ENCODE measurements around the gene CTNNA2.

CTNNA2 gene

DNA sequence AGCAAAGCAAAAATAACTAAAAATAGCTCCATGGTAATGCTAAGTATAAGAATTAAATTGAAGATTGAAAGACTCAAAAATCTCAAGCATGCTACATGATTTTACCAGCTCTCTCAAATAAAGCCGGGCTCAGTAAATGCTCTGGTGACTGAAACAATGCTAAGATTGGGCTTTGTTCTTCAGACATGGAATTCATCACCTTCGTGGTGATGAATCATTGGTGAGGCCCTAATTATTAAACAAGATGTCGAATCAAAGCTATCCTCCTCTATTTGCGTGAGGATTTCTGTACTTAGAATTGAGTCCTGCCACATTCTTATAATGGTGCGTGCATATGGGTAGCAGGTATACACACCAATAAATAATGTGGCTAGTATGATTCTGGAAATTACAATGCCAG lies 850.5 kb downstream of the CTNNA2 start:
- DNase-seq: no peak

DNA sequence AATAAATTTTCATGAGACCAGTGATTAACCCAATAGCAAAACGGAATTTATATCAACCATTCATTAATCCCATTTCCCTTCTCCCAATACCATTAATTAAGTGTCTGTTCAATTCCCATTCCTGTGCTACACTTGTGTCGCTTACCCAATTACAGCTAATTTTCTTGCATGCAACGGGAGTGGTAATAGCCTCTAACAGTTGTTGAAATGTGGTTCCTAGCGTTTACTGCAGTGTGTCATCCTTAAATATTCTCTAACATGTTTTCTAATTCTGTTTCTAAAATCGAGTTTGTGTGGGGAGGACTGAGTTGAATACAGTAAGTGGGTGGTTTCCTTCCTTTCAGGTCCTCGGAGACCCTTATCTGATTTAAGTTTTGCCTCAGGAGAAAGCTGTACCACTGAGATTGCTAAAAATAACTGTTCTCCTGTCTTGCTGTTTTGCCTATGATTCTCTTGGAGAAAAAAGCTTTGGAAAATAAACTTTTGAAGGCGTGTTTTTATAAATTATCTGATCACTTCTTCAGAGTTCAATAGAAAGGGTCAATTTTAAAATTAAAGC lies 851.0 kb downstream of the CTNNA2 start:
- no peak for DNase-seq

- DNase-seq: no peak
Measured at GRCh38 chr2:80364524-80365212, 851.8 kb downstream of the CTNNA2 start.

DNA sequence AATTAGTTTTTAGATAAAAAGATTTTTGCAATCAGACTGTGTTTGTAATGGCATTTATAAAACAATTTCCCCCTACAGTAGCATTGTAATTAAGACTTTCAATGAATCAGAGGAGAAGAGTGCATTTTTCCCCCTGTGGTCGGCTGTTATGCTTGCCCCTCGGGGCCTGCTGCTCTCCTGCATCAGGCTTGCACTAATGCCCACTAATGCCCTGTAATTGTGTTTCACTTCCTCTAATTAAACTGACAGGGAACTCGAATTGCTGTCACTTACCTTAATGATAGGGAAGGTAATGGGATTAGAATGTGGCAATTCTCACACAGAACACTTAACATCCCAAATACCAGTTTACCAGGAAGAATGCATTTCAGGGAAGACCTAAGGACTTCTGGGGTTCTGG lies 852.9 kb downstream of the CTNNA2 start:
- no peak for DNase-seq

- DNase-seq: no peak
Measured at GRCh38 chr2:80370375-80371009, 857.6 kb downstream of the CTNNA2 start.

DNA sequence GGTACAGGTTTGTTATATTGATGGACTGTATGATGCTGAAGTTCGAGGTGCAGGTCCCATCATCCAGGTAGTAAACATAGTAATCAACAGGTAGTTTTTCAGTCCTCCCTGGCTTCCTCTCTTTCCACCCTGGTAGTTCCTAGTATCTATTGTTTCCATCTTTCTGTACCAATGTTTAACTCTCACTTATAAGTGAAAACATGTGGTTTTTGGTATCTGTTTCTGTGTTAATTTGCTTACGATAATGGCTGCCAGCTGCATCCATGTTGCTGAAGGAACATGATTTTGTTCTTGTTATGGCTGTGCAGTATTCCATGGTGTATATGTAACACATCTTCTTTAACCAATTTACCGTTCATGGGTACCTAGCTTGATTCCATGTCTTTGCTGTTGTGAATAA lies 861.3 kb downstream of the CTNNA2 start:
- DNase-seq: no peak

- DNase-seq: no peak
Measured at GRCh38 chr2:80377071-80377470, 864.2 kb downstream of the CTNNA2 start.

GRCh38 chr2:80380736-80381135 lies 867.9 kb downstream of the CTNNA2 start:
- no peak for DNase-seq

- no peak for DNase-seq
Measured at GRCh38 chr2:80381666-80382065, 868.8 kb downstream of the CTNNA2 start.

- no peak for DNase-seq
Measured at GRCh38 chr2:80392441-80392840, 879.6 kb downstream of the CTNNA2 start.

DNA sequence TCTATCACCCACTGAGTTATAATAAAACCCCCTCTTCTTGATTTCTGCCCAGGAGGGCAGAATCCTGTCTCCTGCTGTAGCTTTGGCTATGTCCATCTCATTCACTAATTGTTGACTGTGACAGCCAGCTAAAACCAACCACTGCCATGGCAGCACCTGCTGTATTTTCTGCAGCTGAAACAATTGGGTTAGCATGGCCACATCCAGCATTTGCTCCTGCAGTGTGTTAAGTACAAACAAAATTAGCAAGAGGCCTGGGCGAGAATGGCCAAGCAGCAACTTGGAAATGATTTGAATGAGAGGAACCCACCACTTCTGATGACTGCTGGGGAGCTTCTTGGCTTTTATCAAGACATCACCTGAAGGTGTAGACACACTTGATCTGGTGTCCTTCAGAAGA lies 881.1 kb downstream of the CTNNA2 start:
- DNase-seq: no peak

DNA sequence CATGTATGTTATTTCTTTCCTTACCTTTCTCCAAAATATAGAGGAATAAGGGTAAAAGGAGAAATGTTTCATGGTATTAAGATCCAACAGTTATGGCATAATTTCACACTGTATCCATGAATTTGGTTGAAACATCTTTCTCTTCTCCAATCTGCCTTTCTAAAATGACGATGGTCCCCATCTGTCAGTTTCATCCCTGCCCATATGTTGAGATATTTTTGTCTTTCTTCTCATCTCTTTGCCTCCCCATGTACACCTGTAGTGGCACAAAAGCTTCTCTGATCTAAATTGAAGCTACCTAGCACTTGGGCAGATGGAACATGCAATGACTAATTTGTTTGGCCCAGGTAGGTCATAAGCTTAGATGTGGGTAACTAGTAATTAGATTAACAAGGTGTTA lies 882.4 kb downstream of the CTNNA2 start:
- no peak for DNase-seq

DNA sequence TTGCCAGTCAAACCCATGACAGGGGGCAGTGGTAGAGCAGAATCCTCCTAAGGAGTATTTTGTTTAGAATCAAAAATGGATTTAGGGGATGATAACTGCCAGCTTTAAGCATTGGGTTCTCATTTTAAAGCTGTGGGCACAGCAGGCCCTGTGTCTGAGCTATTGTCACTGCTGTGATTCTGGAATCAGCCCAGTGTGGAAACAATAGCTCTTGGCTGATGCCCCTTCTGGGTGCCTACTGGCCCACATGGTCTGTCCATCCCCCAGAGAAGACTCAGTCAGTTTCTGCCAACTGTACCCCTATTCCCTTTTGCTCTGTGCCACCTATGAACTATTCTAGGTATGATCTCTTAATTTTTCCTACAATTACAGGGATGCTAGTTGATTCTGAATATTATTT lies 883.4 kb downstream of the CTNNA2 start:
- DNase-seq: no peak

DNA sequence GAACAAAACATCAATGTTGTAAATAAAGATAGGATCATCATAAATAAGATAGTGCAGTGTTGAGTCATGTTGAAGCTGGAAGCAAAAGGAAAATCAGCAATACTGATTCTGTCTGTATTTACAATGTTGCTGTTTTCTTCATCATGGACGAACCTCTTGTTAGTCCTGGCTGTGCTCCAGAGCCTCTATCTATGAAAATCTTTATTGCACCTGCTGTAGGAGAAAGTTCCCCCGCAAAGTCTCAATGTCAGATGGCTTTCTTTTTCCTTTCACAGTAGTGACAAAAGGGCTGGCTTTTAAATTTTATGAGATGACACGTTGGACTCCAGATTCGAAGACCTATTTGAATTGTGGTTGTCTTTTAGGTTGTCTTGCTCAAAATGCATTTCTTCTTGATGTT lies 890.2 kb downstream of the CTNNA2 start:
- DNase-seq: no peak

DNA sequence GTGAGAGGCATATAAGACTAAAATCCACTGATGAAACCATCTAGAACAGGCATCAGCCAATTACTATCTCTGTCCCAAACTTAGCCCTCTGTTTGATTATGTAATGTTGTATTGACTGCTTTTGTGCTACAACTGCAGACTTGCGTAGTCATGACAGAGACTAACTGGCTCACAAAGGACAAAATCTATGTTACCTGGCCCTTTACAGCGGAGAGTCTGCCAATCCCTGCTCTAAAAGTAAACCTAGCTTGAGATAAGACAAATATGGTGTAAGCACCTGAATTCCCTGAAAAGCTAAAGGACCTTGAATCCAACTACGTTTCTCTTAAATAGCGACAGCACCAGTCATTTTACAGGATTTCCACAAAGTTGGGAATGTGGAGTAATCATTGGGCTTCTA lies 894.5 kb downstream of the CTNNA2 start:
- DNase-seq: no peak

- DNase-seq: no peak
Measured at GRCh38 chr2:80410346-80410745, 897.5 kb downstream of the CTNNA2 start.

DNA sequence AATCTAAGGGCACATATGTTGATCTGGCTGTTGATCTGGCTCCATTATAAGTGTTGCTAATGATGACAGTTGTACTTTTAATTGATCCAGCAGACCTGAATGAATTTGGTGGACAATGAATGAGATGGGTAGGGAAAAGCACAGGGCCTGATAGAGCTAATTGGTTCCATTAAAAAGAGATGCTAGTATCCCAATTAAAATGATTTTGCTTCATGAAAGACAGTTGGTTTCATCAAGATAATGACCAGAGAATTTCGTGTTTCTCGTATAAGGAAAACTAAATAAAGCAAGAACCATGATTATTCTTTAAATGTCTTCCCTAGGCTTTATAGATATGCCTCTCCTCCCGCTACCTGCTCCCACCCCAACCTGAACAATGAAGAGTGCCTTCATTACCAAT lies 900.3 kb downstream of the CTNNA2 start:
- no peak for DNase-seq

GRCh38 chr2:80417737-80418136 lies 904.9 kb downstream of the CTNNA2 start:
- no peak for DNase-seq

- DNase-seq: no peak
Measured at GRCh38 chr2:80420530-80421208, 907.8 kb downstream of the CTNNA2 start.

GRCh38 chr2:80429251-80429650 lies 916.4 kb downstream of the CTNNA2 start:
- no peak for DNase-seq

DNA sequence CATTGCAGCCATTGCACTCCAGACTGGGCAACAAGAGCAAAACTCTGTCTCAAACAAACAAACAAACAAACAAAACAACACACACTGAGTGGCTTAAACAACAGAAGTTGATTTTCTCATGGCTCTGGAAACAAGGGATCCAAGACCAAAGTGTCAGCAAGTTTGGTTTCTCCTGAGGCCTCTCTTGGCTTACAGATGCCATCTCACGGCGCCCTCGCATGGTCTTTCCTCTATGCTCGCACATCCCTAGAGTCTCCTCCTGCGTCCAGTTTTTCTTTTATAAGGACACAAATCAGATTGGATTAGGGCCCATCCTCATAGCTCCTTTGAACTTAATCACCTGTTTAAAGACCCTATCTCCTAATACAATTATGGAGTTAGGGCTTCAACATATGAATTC lies 925.1 kb downstream of the CTNNA2 start:
- no peak for DNase-seq

DNA sequence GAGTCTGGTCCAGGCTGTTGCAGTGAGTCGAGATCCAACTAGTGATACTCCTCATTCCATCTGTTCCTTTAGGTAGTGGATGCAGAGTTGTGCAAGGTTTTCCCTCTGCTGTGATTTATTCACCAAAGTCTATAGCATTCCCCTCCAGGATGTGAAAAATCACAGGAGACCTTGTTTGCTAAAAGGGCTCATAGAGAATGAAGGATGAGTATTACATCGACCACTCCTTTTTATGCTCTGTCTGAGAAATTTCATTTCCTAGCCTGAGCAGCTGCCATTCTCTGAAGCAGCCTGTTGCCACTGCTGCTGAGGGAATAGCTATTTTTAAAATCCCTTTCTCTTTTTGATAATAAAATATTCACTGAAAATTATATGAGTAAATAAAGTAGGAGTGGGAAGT lies 925.8 kb downstream of the CTNNA2 start:
- no peak for DNase-seq

GRCh38 chr2:80454628-80455027 lies 941.8 kb downstream of the CTNNA2 start:
- no peak for DNase-seq

GRCh38 chr2:80459028-80459427 lies 946.2 kb downstream of the CTNNA2 start:
- no peak for DNase-seq

All from activated CD8-positive, alpha-beta memory T cell treated with anti-CD3 and anti-CD28 coated beads, Interleukin-2, amount 50 U/mL, for 4 hours (primary cell).